ENCODE measurements around the gene DNAL4.

The DNAL4 gene

DNA sequence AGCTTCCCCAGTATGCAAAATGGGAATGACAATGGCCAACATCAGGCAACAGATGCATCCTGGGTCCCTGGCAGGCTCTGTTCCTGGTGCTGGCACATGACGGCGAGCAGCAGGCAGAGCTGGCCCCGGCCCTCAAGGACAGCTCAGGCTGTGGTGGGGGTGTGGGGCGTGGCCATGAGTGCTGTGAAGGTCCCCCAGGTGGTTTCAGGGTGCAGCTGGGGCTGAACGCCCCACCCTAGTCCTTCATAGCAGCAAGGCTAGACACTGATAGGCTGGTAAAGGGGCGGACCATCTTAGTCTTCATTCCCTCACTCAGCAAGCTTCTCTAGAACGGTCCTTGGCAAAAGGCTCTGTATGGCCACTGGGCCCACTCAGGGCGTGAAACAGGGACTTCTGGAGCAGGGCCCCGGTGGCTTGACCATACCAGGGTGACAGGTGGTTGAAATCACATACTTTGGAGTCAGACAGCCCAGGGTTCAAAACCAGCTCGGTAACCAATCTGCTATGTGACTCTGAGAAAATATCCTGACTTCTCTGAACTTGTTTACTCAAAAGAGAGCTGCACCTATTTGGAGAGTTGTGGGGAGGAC is 34.8 kb upstream of the DNAL4 start:
- TF ChIP-seq, protein P1, sequence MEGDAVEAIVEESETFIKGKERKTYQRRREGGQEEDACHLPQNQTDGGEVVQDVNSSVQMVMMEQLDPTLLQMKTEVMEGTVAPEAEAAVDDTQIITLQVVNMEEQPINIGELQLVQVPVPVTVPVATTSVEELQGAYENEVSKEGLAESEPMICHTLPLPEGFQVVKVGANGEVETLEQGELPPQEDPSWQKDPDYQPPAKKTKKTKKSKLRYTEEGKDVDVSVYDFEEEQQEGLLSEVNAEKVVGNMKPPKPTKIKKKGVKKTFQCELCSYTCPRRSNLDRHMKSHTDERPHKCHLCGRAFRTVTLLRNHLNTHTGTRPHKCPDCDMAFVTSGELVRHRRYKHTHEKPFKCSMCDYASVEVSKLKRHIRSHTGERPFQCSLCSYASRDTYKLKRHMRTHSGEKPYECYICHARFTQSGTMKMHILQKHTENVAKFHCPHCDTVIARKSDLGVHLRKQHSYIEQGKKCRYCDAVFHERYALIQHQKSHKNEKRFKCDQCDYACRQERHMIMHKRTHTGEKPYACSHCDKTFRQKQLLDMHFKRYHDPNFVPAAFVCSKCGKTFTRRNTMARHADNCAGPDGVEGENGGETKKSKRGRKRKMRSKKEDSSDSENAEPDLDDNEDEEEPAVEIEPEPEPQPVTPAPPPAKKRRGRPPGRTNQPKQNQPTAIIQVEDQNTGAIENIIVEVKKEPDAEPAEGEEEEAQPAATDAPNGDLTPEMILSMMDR (IDR thresholded peaks at IDR 0.05; ENCODE audit: low read depth, low read length) = no peak
- Histone ChIP-seq H3K4me1 (no peaks in the 10 kb centered on the region), H3K36me3 (no peaks in the 10 kb centered on the region), H3K9me3 (no peaks in the 10 kb centered on the region), H3K27me3 (no peaks in the 10 kb centered on the region), H3K4me3 (ENCODE audit: low read depth, low read length) (no peak overlapping the region)
- no peak for DNase-seq

DNA sequence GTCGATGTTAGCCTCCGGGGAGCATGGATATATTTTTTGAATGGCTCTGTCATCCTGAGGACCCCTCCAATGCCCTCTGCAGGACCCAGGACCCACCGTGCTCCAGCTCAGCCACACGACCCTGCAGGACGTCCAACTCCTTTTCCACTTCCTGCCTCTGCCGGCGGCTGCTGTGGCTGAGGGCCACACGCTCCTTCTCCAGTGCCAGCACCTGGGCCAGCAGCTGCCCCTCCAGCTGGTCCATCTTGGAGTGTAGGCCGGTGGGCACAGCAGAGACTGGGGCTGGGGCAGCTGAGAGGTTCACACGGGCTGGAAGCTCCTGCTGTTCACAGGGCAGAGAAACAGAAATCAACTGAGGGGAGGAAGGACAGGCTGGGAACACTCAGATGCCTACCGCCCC is 34.2 kb upstream of the DNAL4 start:
- H3K9me3 ChIP-seq = no peaks in the 10 kb centered on the region
- TF ChIP-seq, protein P1 (IDR thresholded peaks at IDR 0.05; ENCODE audit: low read depth, low read length) = no peak
- H3K4me3 ChIP-seq (ENCODE audit: low read depth, low read length) = no peak overlapping the region
- H3K27me3 ChIP-seq = no peaks in the 10 kb centered on the region
- no peaks in the 10 kb centered on the region for H3K36me3 ChIP-seq
- no peak for DNase-seq
- H3K4me1 ChIP-seq = no peaks in the 10 kb centered on the region

DNA sequence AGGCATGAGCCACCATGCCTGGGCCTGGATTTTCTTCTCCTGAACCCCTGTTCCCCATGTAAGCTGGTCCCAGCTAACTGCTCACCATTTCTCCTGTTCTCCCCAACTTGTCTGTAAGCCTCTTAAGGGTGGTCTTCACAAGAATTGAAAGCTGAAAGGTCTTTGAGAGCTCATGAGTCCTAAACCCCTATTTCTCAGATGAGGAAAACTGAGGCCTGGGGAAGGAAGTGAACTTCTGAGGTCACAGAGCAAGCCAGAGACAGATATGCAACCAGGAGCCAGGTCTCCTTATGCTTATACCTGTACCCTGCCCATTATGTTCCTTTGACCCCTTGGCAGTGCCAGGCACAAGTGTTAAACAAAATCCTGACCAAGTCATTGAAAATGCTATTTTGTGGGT is 33.6 kb upstream of the DNAL4 start:
- Histone ChIP-seq H3K9me3 (no peaks in the 10 kb centered on the region), H3K27me3 (no peaks in the 10 kb centered on the region), H3K36me3 (no peaks in the 10 kb centered on the region), H3K4me1 (no peaks in the 10 kb centered on the region), H3K4me3 (ENCODE audit: low read depth, low read length) (no peak overlapping the region)
- TF ChIP-seq, protein P1 (IDR thresholded peaks at IDR 0.05; ENCODE audit: low read depth, low read length) = no peak
- no peak for DNase-seq

DNA sequence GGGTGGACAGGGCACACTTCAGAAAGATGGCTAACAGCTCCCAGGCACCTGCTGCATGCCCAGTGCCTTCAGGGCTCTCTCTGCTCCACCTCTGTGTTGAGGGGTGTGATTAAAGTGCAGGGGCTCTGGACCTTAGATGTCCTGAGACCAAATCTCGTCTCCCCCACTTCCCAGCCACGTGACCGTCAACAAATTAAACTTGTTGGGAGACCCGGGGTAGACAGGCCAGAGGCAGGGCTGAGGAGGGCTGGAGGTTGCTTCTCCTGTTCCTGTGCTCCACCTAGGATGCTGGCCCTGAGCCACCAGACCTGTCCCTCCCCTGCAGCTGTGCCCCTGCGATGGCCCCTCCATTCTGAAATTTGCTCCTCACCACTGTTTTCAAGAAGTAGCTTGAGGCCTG is 32.9 kb upstream of the DNAL4 start:
- Histone ChIP-seq H3K9me3 (no peaks in the 10 kb centered on the region), H3K4me3 (ENCODE audit: low read depth, low read length) (no peak overlapping the region), H3K36me3 (no peaks in the 10 kb centered on the region), H3K4me1 (no peaks in the 10 kb centered on the region), H3K27me3 (no peaks in the 10 kb centered on the region)
- TF ChIP-seq, protein P1 (IDR thresholded peaks at IDR 0.05; ENCODE audit: low read depth, low read length) = no peak
- DNase-seq = no peak

DNA sequence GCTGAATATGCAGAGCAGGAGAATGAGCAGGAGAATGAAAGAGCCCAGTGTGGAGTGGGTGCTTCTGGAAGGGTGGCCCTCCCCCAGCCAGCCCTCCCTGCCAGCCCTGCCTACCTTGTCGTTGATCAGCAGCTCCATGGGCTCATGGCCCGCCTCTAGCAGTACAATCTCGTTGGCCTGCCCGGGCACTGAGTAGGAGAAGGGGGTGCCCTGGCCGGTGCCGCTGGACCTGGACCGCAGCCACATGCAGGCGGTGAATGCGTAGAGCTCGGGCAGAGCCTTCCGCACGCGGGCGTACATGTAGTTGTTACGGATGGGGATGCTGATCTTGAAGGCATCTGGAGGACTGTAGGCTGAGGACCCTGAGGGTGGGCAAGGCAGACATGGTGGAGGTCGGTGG is 32.4 kb upstream of the DNAL4 start:
- Histone ChIP-seq H3K27me3 (no peaks in the 10 kb centered on the region), H3K36me3 (no peaks in the 10 kb centered on the region), H3K9me3 (no peaks in the 10 kb centered on the region), H3K4me1 (no peaks in the 10 kb centered on the region), H3K4me3 (ENCODE audit: low read depth, low read length) (no peak overlapping the region)
- DNase-seq = no peak
- TF ChIP-seq, protein P1 (IDR thresholded peaks at IDR 0.05; ENCODE audit: low read depth, low read length) = no peak

DNA sequence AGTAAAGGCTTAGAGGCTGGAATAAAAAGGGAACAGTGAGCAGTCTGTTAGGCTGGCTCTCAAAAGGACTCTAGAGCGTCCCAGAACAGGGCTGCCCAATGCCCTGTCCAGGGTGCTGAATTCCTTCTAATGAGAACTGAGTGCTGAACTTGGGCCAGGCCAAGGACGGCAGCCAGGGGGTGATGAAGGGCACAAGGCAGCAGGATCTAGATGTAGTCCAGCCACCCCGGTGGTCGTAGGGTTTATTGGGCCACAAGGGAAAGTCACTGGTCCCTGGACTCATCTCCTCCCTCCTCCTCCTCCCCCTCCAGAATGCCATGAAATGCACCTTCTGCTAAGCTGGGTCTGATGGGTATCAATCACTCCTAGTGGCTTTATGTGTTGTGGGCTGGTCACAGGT is 30.6 kb upstream of the DNAL4 start:
- H3K36me3 ChIP-seq = no peaks in the 10 kb centered on the region
- TF ChIP-seq, protein P1 (IDR thresholded peaks at IDR 0.05; ENCODE audit: low read depth, low read length) = no peak
- H3K27me3 ChIP-seq = no peaks in the 10 kb centered on the region
- no peaks in the 10 kb centered on the region for H3K4me1 ChIP-seq
- DNase-seq = no peak
- H3K9me3 ChIP-seq = no peaks in the 10 kb centered on the region
- H3K4me3 ChIP-seq (ENCODE audit: low read depth, low read length) = no peak overlapping the region

Data from BE2C (cell line).